K562 (cell line): Measurements from ENCODE around the gene RAB7A. TPM values are rescaled to one million over a fixed set of nuclear protein-coding genes. Genes with fewer than 3 reads are reported as not detected.
"Not testable (repeated sequence)": the region's sequence is repeated elsewhere in the genome, so short reads cannot be mapped to it uniquely, and the experiment has no call there.

Experiments
- ATF7 ChIP-seq: fragments of 450-650 bp; IDR thresholded peaks from 2 replicates; pipeline ENCODE4 v1.7.1; 2014; ENCODE audit warnings: mild to moderate bottlenecking, moderate library complexity
- C11orf30 ChIP-seq: fragments of 450-650 bp; IDR thresholded peaks from 2 replicates; pipeline ENCODE4 v1.6.1; 2016; ENCODE audit warnings: low read depth, mild to moderate bottlenecking
- CBFA2T3 ChIP-seq: fragments of 450-650 bp; IDR thresholded peaks from 2 replicates; pipeline ENCODE4 v1.6.1; 2017
- CTBP1 ChIP-seq: fragments of 450-650 bp; IDR thresholded peaks from 2 replicates; pipeline ENCODE4 v1.6.1; 2016; ENCODE audit warnings: borderline replicate concordance
- CXXC5 ChIP-seq: fragments of 250-450 bp; sonication (Bioruptor Pico); IDR thresholded peaks from 2 replicates; pipeline ENCODE4 v1.8.0; 2022; ENCODE audit warnings: inconsistent platforms, mild to moderate bottlenecking, moderate library complexity
- FOXA3 ChIP-seq, 2 experiments: fragments of 450-650 bp in 1 of 2; sonication (generic) in 1 of 2; formaldehyde crosslinking; IDR thresholded peaks in 1 of 2; conservative IDR thresholded peaks in 1 of 2; 2 replicates each; pipeline versions ENCODE4 v1.4.0 to v1.8.0; 2020 to 2022; ENCODE audit warnings: mild to moderate bottlenecking in 2 of 2, missing genetic modification reagents in 1 of 2
- FOXK2 ChIP-seq, 2 experiments: fragments of 450-650 bp; IDR thresholded peaks in 1 of 2; conservative IDR thresholded peaks in 1 of 2; 2 replicates each; pipeline ENCODE4 v1.6.1; 2016; ENCODE audit warnings: low read depth in 2 of 2, mild to moderate bottlenecking in 1 of 2
- GATAD2A ChIP-seq: fragments of 450-650 bp; IDR thresholded peaks from 2 replicates; pipeline ENCODE4 v1.6.1; 2017
- HDAC1 ChIP-seq, 2 experiments: fragments of 450-650 bp; IDR thresholded peaks; 2 replicates each; pipeline ENCODE4 v1.6.1; 2016 to 2017; ENCODE audit warnings: inconsistent platforms in 1 of 2, mild to moderate bottlenecking in 1 of 2, moderate library complexity in 1 of 2
- HDAC2 ChIP-seq: fragments of 450-650 bp; IDR thresholded peaks from 2 replicates; pipeline ENCODE4 v1.6.1; 2016; ENCODE audit warnings: mild to moderate bottlenecking
- KDM1A ChIP-seq, 2 experiments: fragments of 450-650 bp; IDR thresholded peaks; 2 replicates each; pipeline ENCODE4 v1.6.1; 2016; ENCODE audit warnings: mild to moderate bottlenecking in 2 of 2
- LEF1 ChIP-seq: fragments of 450-650 bp; IDR thresholded peaks from 2 replicates; pipeline ENCODE4 v1.6.1; 2016; ENCODE audit warnings: mild to moderate bottlenecking
- MAFG ChIP-seq: fragments of 450-650 bp; conservative IDR thresholded peaks from 2 replicates; pipeline ENCODE4 v1.6.1; 2016; ENCODE audit warnings: missing genetic modification characterization, missing compliant biosample characterization
- MEIS2 ChIP-seq: fragments of 450-650 bp; IDR thresholded peaks from 2 replicates; pipeline ENCODE4 v1.6.1; 2014; ENCODE audit warnings: mild to moderate bottlenecking; ENCODE audit not compliant: partially characterized antibody
- NCOA1 ChIP-seq: fragments of 450-650 bp; IDR thresholded peaks from 2 replicates; pipeline ENCODE4 v1.6.1; 2016; ENCODE audit warnings: low read depth
- NFE2L1 ChIP-seq: fragments of 450-650 bp; IDR thresholded peaks from 2 replicates; pipeline ENCODE4 v1.6.1; 2016; ENCODE audit warnings: missing genetic modification characterization, low read depth, mild to moderate bottlenecking, missing compliant biosample characterization, moderate library complexity, borderline replicate concordance
- NFIC ChIP-seq: fragments of 450-650 bp; IDR thresholded peaks from 2 replicates; pipeline ENCODE4 v1.6.1; 2017; ENCODE audit warnings: mild to moderate bottlenecking, inconsistent platforms
- SMARCC2 ChIP-seq: fragments of 450-650 bp; IDR thresholded peaks from 2 replicates; pipeline ENCODE4 v1.6.1; 2017; ENCODE audit warnings: antibody characterized with exemption, moderate library complexity, mild to moderate bottlenecking, low read depth
- SMARCE1 ChIP-seq: fragments of 450-650 bp; IDR thresholded peaks from 2 replicates; pipeline ENCODE4 v1.7.1; 2016; ENCODE audit warnings: mild to moderate bottlenecking
- polyA plus RNA-seq, 8 experiments: library from polyadenylated mRNA; depleted of rRNA in 4 of 8; stranded (reverse) in 5 of 8; unstranded in 3 of 8; fragments of >200 nt; fragmentation: Nextera tagmentation in 2 of 8; fragmentation: Illumina TruSeq in 1 of 8; extraction: Ambion mirVana in 2 of 8; extraction: Trizol in 1 of 8; gene quantifications; 2 replicates each; pipeline versions ENCODE4 v1.2.1 to v1.2.3, GENCODE V29; 2011 to 2014; ENCODE audit warnings: inconsistent platforms in 1 of 8, missing spikeins in 1 of 8
- total RNA-seq, 7 experiments: library from RNA; depleted of rRNA in 6 of 7; stranded (reverse); fragments of >200 nt in 6 of 7; fragmentation: Illumina TruSeq in 2 of 7; extraction: Trizol in 2 of 7; gene quantifications; 2 replicates each; pipeline versions ENCODE4 v1.2.1 to v1.2.3, GENCODE V29; 2011 to 2021; ENCODE audit warnings: low replicate concordance in 1 of 7
- TF ChIP-seq, protein P1 (sequence below), 2 experiments: IDR thresholded peaks in 1 of 2; conservative IDR thresholded peaks in 1 of 2; 2 replicates each; pipeline ENCODE4 v1.6.1; 2016; ENCODE audit warnings: low read depth in 2 of 2, mild to moderate bottlenecking in 1 of 2, missing compliant biosample characterization in 1 of 2, missing genetic modification characterization in 1 of 2, moderate library complexity in 1 of 2
- TF ChIP-seq, protein P2 (sequence below): fragments of 450-650 bp; IDR thresholded peaks from 2 replicates; pipeline ENCODE4 v1.6.1; 2016
- TF ChIP-seq, protein P3 (sequence below), 2 experiments: fragments of 450-650 bp; conservative IDR thresholded peaks; 2 replicates each; pipeline ENCODE4 v1.6.1; 2017; ENCODE audit warnings: mild to moderate bottlenecking in 2 of 2, moderate library complexity in 2 of 2

RAB7A gene
- total and polyA plus RNA-seq, 9 of the 15 experiments (the other 6 are each of a cell fraction or from before 2014, with no cell fraction given), result 30.9 to 204 (median 72.8) TPM

DNA sequence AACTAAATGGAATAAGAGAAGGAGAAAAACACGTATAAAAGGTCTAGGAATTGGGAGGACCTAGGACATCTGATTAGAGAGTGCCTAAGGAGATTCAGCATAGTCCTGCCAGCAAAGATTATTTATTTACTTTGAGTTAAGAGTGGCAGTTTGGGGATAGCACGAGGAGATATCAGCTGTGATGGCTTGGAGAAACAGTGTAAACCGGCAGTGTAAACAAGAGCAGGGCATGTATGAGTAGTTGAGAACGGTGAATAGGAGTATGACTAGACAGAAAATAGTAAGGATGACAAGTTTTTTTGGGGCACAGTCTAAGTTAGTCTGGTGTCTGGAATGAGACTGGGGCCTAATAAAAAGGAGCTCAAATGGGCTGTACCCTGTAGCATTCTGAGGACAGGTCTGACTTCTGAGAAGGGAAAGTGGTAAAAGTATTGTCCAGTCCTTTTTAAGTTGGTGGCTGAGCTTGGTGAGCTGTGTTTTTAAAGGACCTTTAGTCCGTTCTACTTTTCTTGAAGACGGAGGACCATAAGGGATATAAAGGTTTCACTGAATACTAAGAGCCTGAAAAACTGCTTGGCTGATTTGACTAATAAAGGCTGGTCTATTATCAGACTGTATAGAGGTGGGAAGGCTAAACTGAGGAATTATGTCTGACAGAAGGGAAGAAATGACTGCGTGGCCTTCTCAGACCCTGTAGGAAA lies 104.1 kb downstream of the RAB7A start (continued):
- TF ChIP-seq NFIC, result 0 out of 2 replicates have a peak, but pooled peaks have one; percentile 8
- TF ChIP-seq, protein P1, sequence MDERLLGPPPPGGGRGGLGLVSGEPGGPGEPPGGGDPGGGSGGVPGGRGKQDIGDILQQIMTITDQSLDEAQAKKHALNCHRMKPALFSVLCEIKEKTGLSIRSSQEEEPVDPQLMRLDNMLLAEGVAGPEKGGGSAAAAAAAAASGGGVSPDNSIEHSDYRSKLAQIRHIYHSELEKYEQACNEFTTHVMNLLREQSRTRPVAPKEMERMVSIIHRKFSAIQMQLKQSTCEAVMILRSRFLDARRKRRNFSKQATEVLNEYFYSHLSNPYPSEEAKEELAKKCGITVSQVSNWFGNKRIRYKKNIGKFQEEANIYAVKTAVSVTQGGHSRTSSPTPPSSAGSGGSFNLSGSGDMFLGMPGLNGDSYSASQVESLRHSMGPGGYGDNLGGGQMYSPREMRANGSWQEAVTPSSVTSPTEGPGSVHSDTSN (CRISPR knock-in tag; IDR thresholded peaks at IDR 0.05; ENCODE audit: low read depth), result not testable (repeated sequence)
- TF ChIP-seq, protein P1 (tag; conservative IDR thresholded peaks at IDR 0.05; ENCODE audit: low read depth), result peak; percentile 83
- TF ChIP-seq GATAD2A, result 0 out of 2 replicates have a peak, but pooled peaks have one; percentile 30
- TF ChIP-seq HDAC1 (IDR thresholded peaks at IDR 0.05), result peak in 1 of 2 experiments; percentile 79; a peak in 2 of 4 replicates
- TF ChIP-seq SMARCC2, result peak; percentile 52; the same call in 1 of the 2 replicates
- peak; percentile 85 for TF ChIP-seq MEIS2
- TF ChIP-seq KDM1A (IDR thresholded peaks at IDR 0.05), result peak; percentile 13 to 47; a peak in 2 of 4 replicates
- peak; percentile 95 for TF ChIP-seq C11orf30
- TF ChIP-seq MAFG (tag), result peak; percentile 97
- peak; percentile 42; the same call in 1 of the 2 replicates for TF ChIP-seq CTBP1
- TF ChIP-seq SMARCE1, result peak; percentile 71
- TF ChIP-seq NFE2L1, result peak; percentile 90
- TF ChIP-seq FOXK2 (conservative IDR thresholded peaks at IDR 0.05 in 1 of 2, IDR thresholded peaks at IDR 0.05 in 1 of 2; ENCODE audit: low read depth in 2 of 2), result peak; percentile 98 to 99
- 0 out of 2 replicates have a peak, but pooled peaks have one; percentile 54 for TF ChIP-seq HDAC2
- TF ChIP-seq FOXA3 (CRISPR knock-in tag; conservative IDR thresholded peaks at IDR 0.05 in 1 of 2, IDR thresholded peaks at IDR 0.05 in 1 of 2), result peak; percentile 88 to 94
- TF ChIP-seq ATF7, result 0 out of 2 replicates have a peak, but pooled peaks have one; percentile 23
- TF ChIP-seq CXXC5 (CRISPR knock-in tag), result 0 out of 2 replicates have a peak, but pooled peaks have one; percentile 4
- TF ChIP-seq, protein P2, sequence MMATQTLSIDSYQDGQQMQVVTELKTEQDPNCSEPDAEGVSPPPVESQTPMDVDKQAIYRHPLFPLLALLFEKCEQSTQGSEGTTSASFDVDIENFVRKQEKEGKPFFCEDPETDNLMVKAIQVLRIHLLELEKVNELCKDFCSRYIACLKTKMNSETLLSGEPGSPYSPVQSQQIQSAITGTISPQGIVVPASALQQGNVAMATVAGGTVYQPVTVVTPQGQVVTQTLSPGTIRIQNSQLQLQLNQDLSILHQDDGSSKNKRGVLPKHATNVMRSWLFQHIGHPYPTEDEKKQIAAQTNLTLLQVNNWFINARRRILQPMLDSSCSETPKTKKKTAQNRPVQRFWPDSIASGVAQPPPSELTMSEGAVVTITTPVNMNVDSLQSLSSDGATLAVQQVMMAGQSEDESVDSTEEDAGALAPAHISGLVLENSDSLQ, result peak; percentile 90
- TF ChIP-seq, protein P3, sequence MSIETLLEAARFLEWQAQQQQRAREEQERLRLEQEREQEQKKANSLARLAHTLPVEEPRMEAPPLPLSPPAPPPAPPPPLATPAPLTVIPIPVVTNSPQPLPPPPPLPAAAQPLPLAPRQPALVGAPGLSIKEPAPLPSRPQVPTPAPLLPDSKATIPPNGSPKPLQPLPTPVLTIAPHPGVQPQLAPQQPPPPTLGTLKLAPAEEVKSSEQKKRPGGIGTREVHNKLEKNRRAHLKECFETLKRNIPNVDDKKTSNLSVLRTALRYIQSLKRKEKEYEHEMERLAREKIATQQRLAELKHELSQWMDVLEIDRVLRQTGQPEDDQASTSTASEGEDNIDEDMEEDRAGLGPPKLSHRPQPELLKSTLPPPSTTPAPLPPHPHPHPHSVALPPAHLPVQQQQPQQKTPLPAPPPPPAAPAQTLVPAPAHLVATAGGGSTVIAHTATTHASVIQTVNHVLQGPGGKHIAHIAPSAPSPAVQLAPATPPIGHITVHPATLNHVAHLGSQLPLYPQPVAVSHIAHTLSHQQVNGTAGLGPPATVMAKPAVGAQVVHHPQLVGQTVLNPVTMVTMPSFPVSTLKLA (conservative IDR thresholded peaks at IDR 0.05), result peak; percentile 84 to 93
- TF ChIP-seq NCOA1, result 0 out of 2 replicates have a peak, but pooled peaks have one; percentile 19
- peak; percentile 82 for TF ChIP-seq LEF1
- peak; percentile 37; the same call in 1 of the 2 replicates for TF ChIP-seq CBFA2T3
